Mesothelial cell of epicardium (in vitro differentiated cells): ENCODE results near the gene H6PD. TPM values are rescaled to one million over a fixed set of nuclear protein-coding genes. Genes with fewer than 3 reads are reported as not detected.

Experiments
- DNase-seq, 2 experiments: peaks; one replicate each; pipeline ENCODE4 v3.0.0; 2021; ENCODE audit warnings: low spot score in 2 of 2; ENCODE audit not compliant: unreplicated experiment in 2 of 2
- H3K27ac Mint-ChIP-seq: 2 replicates; pipeline ENCODE4 v1.8.0; 2021; ENCODE audit warnings: mixed read lengths
- H3K27me3 Mint-ChIP-seq: 2 replicates; pipeline ENCODE4 v1.8.0; 2021; ENCODE audit warnings: low read depth, mixed read lengths
- H3K36me3 Mint-ChIP-seq: 2 replicates; pipeline ENCODE4 v1.8.0; 2021; ENCODE audit warnings: mixed read lengths
- H3K4me1 Mint-ChIP-seq: 2 replicates; pipeline ENCODE4 v1.8.0; 2021; ENCODE audit warnings: mixed read lengths
- H3K4me3 Mint-ChIP-seq: 2 replicates; pipeline ENCODE4 v1.8.0; 2021; ENCODE audit warnings: mild to moderate bottlenecking, moderate library complexity, mixed read lengths
- H3K9me3 Mint-ChIP-seq: 2 replicates; pipeline ENCODE4 v1.8.0; 2021; ENCODE audit warnings: mixed read lengths
- total RNA-seq: library from RNA; stranded (reverse); gene quantifications from 3 replicates; pipeline ENCODE4 v1.2.1, GENCODE V29; 2021
- TF ChIP-seq, protein P1 (sequence below): fragments of 200-600 bp; sonication (generic); IDR thresholded peaks from one replicate; pipeline ENCODE4 v1.5.0; 2021; ENCODE audit warnings: antibody characterized with exemption; ENCODE audit not compliant: unreplicated experiment

Gene H6PD
- total RNA-seq, 1 donor from 2014 or later: 73.1 TPM

DNA sequence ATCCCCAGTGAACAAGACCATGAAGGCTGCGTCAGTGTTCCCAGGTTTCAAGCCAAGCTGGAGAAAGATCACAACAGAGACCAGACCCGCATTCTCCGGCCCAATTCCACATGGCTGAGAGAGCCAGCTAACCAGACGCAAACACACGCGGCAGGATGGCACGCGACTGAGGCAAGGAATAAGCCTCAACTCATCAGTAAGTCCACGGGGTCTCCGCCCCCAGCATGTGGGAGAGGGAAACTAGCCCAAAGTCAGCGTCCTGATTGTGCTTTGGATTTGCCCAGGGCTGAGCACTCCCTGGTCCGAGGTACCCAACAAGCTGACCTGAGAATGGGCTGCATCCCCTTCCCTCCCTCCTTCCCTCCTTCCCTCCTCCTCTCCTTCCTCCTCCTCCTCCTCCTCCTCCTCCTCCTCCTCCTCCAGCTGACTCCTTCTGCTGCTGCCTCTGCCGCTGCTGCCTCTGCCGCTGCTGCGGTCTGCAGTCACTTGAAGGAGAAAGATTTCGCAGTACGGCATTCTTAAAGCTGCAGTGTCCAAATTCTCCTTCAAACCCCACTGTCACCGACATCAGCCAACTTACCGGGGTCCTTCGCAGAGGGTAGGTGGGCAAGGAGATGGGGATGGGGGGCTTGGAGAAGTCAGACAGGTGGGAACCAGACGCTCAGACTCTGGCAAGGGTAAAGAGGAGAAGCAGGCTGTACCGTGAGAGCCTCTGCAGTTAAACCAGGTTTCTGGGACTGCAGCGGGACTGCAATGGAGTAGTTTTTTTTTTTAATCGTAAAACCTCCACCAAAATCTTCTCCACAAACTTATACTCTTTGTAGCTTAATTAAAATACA lies 33.0 kb upstream of the H6PD start:
- Mint-ChIP-seq H3K27me3 (peaks cover 96% of the 10 kb centered on the region), H3K27ac (no peak overlapping the region), H3K9me3 (no peaks in the 10 kb centered on the region), H3K36me3 (no peaks in the 10 kb centered on the region), H3K4me3 (peak overlapping the region; percentile 68), H3K4me1 (peaks cover 21% of the 10 kb centered on the region)
- TF ChIP-seq, protein P1, sequence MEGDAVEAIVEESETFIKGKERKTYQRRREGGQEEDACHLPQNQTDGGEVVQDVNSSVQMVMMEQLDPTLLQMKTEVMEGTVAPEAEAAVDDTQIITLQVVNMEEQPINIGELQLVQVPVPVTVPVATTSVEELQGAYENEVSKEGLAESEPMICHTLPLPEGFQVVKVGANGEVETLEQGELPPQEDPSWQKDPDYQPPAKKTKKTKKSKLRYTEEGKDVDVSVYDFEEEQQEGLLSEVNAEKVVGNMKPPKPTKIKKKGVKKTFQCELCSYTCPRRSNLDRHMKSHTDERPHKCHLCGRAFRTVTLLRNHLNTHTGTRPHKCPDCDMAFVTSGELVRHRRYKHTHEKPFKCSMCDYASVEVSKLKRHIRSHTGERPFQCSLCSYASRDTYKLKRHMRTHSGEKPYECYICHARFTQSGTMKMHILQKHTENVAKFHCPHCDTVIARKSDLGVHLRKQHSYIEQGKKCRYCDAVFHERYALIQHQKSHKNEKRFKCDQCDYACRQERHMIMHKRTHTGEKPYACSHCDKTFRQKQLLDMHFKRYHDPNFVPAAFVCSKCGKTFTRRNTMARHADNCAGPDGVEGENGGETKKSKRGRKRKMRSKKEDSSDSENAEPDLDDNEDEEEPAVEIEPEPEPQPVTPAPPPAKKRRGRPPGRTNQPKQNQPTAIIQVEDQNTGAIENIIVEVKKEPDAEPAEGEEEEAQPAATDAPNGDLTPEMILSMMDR: no peak
- no peak for DNase-seq

DNA sequence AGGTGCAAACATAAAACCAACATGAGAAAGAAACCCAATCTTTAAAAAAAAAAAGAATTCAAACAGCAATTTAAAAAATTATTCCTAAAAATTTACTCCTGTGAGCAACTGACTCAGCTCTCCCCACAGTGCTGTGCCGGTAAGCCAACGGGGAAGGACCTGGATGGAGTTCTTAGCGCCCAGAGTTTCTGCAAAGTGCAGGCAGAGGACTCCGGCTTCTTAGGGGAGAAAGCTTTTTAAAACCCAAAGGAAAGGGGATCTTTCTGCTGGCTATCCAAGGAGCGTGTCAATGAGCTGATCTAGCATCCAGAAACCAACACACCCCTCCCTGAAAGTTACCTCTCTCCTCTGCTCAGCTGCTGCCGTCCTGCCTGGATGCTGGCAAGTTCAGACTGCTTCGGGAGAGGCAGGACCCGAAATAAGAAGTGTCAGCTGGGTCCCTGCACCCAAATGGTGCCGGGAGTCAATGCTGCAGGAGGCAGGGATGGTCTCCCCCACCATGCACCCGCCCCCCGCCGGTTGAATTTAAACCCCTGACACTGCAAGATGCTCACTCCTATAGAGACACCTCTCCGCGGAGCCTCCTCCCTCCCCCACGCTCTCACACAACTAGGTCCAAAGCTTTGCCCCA lies 32.2 kb upstream of the H6PD start:
- Mint-ChIP-seq H3K4me1 (peaks cover 20% of the 10 kb centered on the region), H3K27ac (no peak overlapping the region), H3K9me3 (no peaks in the 10 kb centered on the region), H3K36me3 (no peaks in the 10 kb centered on the region), H3K4me3 (peak overlapping the region; percentile 68), H3K27me3 (peaks cover 94% of the 10 kb centered on the region)
- TF ChIP-seq, protein P1: no peak
- DNase-seq: no peak

DNA sequence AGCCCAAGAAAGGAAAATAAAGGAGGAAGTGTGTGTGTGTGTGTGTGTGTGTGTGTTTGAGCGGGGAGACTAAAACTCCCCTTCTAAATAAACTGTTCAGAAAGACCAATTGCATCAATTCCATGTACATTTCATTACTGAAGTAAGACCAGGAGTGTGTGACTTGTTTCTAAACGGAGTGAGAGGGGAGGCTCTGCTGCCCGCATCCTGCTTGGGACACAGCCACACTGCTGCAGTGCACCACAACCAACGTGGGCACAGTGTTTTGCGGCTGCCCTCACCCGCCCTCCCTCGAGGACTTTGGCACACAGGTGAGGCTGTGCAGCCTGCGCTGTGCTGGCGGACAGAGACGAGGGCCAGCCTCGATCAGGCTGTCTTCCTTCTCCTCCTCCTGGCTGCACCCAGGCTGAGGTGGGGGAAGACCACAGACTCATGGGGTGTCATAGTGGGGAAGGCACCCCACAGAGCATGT lies 31.0 kb upstream of the H6PD start:
- peaks cover 18% of the 10 kb centered on the region for H3K4me1 Mint-ChIP-seq
- TF ChIP-seq, protein P1: no peak
- DNase-seq: no peak
- no peaks in the 10 kb centered on the region for H3K9me3 Mint-ChIP-seq
- H3K36me3 Mint-ChIP-seq: no peaks in the 10 kb centered on the region
- no peak overlapping the region for H3K4me3 Mint-ChIP-seq
- H3K27ac Mint-ChIP-seq: no peak overlapping the region
- peaks cover 91% of the 10 kb centered on the region for H3K27me3 Mint-ChIP-seq

DNA sequence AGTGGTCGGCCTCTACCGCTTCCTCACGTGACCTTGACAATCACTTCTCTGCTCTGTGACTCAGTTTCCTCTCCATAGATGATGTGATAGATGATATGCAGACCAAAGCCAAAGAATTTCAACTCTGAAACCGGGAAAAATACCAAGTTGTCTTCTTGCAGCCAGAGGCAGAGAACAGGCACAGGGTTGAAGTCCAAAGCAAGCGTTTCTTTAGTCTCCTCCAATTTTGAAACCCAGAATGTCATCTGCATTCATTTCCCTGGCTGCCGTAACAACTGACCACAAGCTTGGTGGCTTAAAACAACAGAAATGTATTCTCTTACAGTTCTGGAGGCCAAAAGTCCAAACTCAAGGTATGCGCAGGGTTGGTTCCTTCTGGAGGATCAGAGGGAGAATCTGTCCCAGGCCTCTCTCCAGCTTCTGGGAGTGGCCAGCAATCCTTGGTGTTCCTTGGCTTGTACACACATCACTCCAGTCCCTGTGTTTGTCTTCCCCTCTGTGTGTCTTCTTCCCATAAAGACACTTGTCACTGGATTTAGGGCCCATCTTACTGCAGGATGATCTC lies 30.3 kb upstream of the H6PD start:
- Mint-ChIP-seq H3K27ac (no peak overlapping the region), H3K4me1 (peaks cover 17% of the 10 kb centered on the region), H3K36me3 (no peaks in the 10 kb centered on the region), H3K4me3 (no peak overlapping the region), H3K27me3 (peaks cover 86% of the 10 kb centered on the region), H3K9me3 (no peaks in the 10 kb centered on the region)
- DNase-seq: no peak
- TF ChIP-seq, protein P1: no peak

DNA sequence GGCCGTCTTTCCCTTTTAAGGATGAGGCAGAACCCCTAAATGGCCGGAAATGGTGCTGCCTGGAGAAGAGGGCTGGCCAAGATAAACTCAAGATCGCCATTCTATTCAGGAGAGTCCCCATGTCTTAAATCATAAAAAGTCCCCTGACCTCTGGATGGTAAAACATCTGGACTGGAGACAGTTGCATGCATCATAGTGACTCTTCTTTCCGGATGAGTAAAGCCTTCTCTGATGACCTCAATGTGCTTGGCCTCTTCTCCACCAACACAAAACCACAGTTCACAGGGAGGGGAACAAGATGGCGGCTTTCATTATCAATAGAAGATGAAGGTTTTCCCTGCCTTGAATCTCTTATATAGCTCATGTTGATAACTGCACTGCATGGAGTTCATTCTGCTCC lies 27.5 kb upstream of the H6PD start:
- Mint-ChIP-seq H3K36me3 (no peaks in the 10 kb centered on the region), H3K27ac (no peak overlapping the region), H3K9me3 (no peaks in the 10 kb centered on the region), H3K4me3 (no peak overlapping the region), H3K4me1 (peaks cover 7% of the 10 kb centered on the region), H3K27me3 (peaks cover 64% of the 10 kb centered on the region)
- TF ChIP-seq, protein P1: no peak
- DNase-seq: no peak
